22Rv1 (cell line): Measurements from ENCODE around the gene HSPA6.
A peak's percentile ranks its signal among the peaks of the same experiment; 100 is the strongest.
"Not testable (repeated sequence)": the region's sequence is repeated elsewhere in the genome, so short reads cannot be mapped to it uniquely, and the experiment has no call there.

Source experiments
- H3K27ac ChIP-seq: fragments of 450-650 bp; 2 replicates; pipeline ENCODE4 v1.5.1; 2017
- CTCF ChIP-seq: fragments of 450-650 bp; IDR thresholded peaks from 2 replicates; pipeline ENCODE4 v1.5.1; 2017; ENCODE audit warnings: mild to moderate bottlenecking
- ZFX ChIP-seq: fragments of 450-650 bp; IDR thresholded peaks from 2 replicates; pipeline ENCODE4 v1.6.1; 2017; ENCODE audit warnings: antibody characterized with exemption, borderline replicate concordance

The HSPA6 gene

GRCh38 chr1:161523817-161524741 is at the start of gene HSPA6:
Gene HSPA6, plus strand, starts transcription at chr1:161524540. Its CDS starts 119 bp downstream, at chr1:161524659.
- peak within 1 kb of the TSS; percentile 56 for H3K27ac ChIP-seq

- not testable (repeated sequence) for H3K27ac ChIP-seq
Observed at GRCh38 chr1:161477711-161478110, 46.6 kb upstream of the HSPA6 start.

- no peak overlapping the region for H3K27ac ChIP-seq
- no peak for TF ChIP-seq ZFX
- TF ChIP-seq CTCF: no peak
Observed at GRCh38 chr1:161478985-161479384, 45.4 kb upstream of the HSPA6 start.

- no peak overlapping the region for H3K27ac ChIP-seq
- no peak for TF ChIP-seq ZFX
- TF ChIP-seq CTCF: no peak
Observed at GRCh38 chr1:161480381-161481035, 43.8 kb upstream of the HSPA6 start.

- no peak for TF ChIP-seq CTCF
- TF ChIP-seq ZFX: no peak
- H3K27ac ChIP-seq: no peak overlapping the region
Observed at GRCh38 chr1:161481624-161482392, 42.5 kb upstream of the HSPA6 start.

- TF ChIP-seq ZFX: no peak
- TF ChIP-seq CTCF: no peak
- H3K27ac ChIP-seq: no peak overlapping the region
Observed at GRCh38 chr1:161482610-161483009, 41.7 kb upstream of the HSPA6 start.

GRCh38 chr1:161483361-161483760 is 41.0 kb upstream of the HSPA6 start:
- no peak overlapping the region for H3K27ac ChIP-seq
- TF ChIP-seq ZFX: no peak
- no peak for TF ChIP-seq CTCF

- H3K27ac ChIP-seq: no peak overlapping the region
- no peak for TF ChIP-seq ZFX
- TF ChIP-seq CTCF: peak; percentile 44; the same call in 1 of the 2 replicates
Observed at GRCh38 chr1:161484613-161485012, 39.7 kb upstream of the HSPA6 start.
